ENCODE results near the gene PABPC1L. TPM values are rescaled to one million over a fixed set of nuclear protein-coding genes. Genes with fewer than 3 reads are reported as not detected.

Gene PABPC1L
- polyA plus RNA-seq, 2 of the 4 experiments (the other 2 are of a cell fraction) = 37.1 to 73.1 TPM

DNA sequence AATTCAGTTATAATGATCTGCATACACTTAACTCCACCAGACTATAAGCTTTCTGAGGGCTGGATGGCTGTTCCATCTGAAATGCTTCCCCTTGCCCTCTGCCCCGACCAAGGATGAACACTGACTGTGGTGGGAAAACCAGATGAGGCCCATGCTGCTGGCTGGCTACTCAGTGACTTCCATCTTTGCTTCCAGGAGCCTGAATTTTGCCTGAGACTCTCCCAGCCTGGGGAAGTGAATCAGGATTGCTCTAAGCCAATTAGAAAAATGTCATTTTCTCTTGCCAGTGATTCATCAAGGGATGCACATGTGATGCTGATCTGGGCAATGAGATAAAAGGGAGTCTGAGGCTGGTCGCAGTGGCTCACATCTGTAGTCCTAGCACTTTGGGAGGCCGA is 52.0 kb downstream of the PABPC1L start:
- H3K4me2 ChIP-seq = 0 out of 3 replicates have a peak overlapping the region, but pooled peaks have one; percentile 88
- no peak for FAIRE-seq
- no peak for TF ChIP-seq TP53 (CRISPR knock-in tag; IDR thresholded peaks at IDR 0.05)
- no peak for TF ChIP-seq ELK1 (IDR thresholded peaks at IDR 0.05; ENCODE audit: low read depth, low read length)
- TF ChIP-seq TFCP2L1 (CRISPR knock-in tag; IDR thresholded peaks at IDR 0.05) = no peak
- no peak for TF ChIP-seq CTCF (IDR thresholded peaks at IDR 0.05)
- no peak for TF ChIP-seq EP300 (IDR thresholded peaks at IDR 0.05)
- TF ChIP-seq NPAS2 (CRISPR knock-in tag; IDR thresholded peaks at IDR 0.05; ENCODE audit: borderline replicate concordance) = no peak
- no peak for TF ChIP-seq E2F6 (IDR thresholded peaks at IDR 0.05; ENCODE audit: borderline replicate concordance, low read depth)
- H3K4me1 ChIP-seq = peaks cover 37% of the 10 kb centered on the region
- H3K4me3 ChIP-seq = no peak overlapping the region
- POLR2A ChIA-PET = no interaction called here
- H3K27ac ChIP-seq = peak overlapping the region in 1 of 2 experiments; percentile 92; a peak in 3 of 6 replicates
- H3K9me3 ChIP-seq = no peaks in the 10 kb centered on the region
- DNase-seq (ENCODE audit: low read depth in 1 of 2, low spot score in 1 of 2) = no peak
- 87% methylated on average over 3 of the region's 3 CpGs for WGBS (ENCODE audit: missing lambda C conversion rate)
- CTCF ChIA-PET = interaction anchor here (1.3 kb wide), 1 partner anchor 9 kb away, joined by 5 read pairs; no protein-coding TSS in a partner anchor
- ATAC-seq = no peak

DNA sequence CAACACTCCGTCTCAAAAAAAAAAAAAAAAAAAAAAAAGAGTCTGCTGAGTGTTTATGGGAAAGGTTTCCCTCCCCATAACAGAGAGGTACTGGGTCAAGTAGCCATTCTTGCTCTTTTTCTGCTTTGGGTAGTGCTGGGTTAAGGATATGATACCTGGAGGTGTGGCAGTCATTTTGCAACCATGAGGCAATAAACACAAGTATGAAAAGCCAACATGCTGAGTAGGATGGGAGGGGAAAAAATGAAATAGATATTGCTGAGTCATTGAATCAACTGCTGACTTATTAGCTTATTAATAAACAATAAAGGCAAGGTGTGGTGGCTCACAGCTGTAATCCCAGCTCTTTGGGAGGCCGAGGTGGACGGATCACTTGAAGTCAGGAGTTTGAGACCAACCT is 52.6 kb downstream of the PABPC1L start:
- peak in 1 of 2 experiments; percentile 24 for DNase-seq (ENCODE audit: low read depth in 1 of 2, low spot score in 1 of 2)
- WGBS (ENCODE audit: missing lambda C conversion rate) = 85% methylated on average over 3 of the region's 3 CpGs

DNA sequence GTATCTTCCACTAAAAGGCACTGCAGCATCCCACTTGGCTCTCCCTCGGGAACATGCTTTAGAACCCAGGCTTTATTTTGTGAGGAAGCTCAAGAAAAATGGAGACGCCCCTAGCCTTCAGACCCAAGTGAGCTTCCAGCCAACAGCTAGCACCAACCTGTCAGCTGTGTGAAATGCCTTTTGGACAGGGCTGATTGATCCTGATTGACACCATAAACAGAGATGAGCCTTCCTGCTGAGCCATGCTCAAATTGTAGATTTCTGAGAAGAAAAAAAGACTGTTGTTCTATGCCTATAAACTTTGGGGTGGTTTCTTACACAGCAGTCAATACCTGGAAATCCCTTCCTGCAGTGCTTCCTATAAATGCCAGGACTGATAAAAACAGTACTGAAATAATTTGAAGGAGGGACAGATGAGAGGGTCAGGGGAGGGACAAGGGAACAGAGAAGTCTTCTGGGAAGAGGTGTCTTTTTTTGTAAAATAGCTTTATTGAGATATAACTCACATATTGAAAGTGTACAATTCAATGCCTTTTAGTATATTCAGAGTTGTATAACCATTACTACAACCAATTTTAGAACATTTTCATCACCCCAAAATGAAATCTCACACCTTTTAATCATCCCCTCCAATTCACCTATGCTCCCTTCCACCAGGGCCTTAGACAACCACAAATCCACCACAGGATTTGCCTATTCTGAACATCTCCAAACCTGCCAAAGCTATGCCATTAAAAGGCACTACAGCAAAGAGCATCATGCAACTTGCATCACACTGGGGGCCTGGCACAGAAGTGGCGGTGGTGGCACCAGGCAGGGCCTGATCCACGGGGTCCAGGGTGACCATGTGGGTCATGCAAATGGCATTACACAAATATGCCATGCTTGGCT is 53.7 kb downstream of the PABPC1L start:
- no peaks in the 10 kb centered on the region for H3K9me3 ChIP-seq
- peak overlapping the region in 1 of 2 experiments; percentile 92; a peak in 4 of 6 replicates for H3K27ac ChIP-seq
- ATAC-seq = no peak
- 85% methylated on average over 4 of the region's 4 CpGs for WGBS (ENCODE audit: missing lambda C conversion rate)
- CTCF ChIA-PET = interaction anchor here (0.6 to 4.4 kb wide), 7 partner anchors 10 to 330 kb away, joined by 3 to 25 read pairs (median 4); no protein-coding TSS in a partner anchor
- H3K4me3 ChIP-seq = no peak overlapping the region
- H3K4me2 ChIP-seq = no peak overlapping the region
- peaks cover 47% of the 10 kb centered on the region for H3K4me1 ChIP-seq
- no peak for DNase-seq (ENCODE audit: low read depth in 1 of 2, low spot score in 1 of 2)
- FAIRE-seq = no peak
- POLR2A ChIA-PET = no interaction called here
- no peak for TF ChIP-seq SMC3 (IDR thresholded peaks at IDR 0.05)
- TF ChIP-seq NR3C1 (IDR thresholded peaks at IDR 0.05) = no peak
- TF ChIP-seq FOXS1 (CRISPR knock-in tag; IDR thresholded peaks at IDR 0.05) = no peak
- no peak for TF ChIP-seq BCL3 (IDR thresholded peaks at IDR 0.05)
- TF ChIP-seq POLR2A (IDR thresholded peaks at IDR 0.05; ENCODE audit: low read length) = no peak
- TF ChIP-seq E2F6 (IDR thresholded peaks at IDR 0.05; ENCODE audit: borderline replicate concordance, low read depth) = no peak
- no peak for TF ChIP-seq CHD4 (IDR thresholded peaks at IDR 0.05; ENCODE audit: borderline replicate concordance)
- no peak for TF ChIP-seq MAZ (IDR thresholded peaks at IDR 0.05; ENCODE audit: borderline replicate concordance, low read depth, low read length)
- no peak for TF ChIP-seq RARB (CRISPR knock-in tag; IDR thresholded peaks at IDR 0.05)
- TF ChIP-seq NFE2L2 (conservative IDR thresholded peaks at IDR 0.05; ENCODE audit: low read length) = no peak
- no peak for TF ChIP-seq GATA3 (IDR thresholded peaks at IDR 0.05; ENCODE audit: borderline replicate concordance)
- no peak for TF ChIP-seq HMGXB4 (CRISPR knock-in tag; IDR thresholded peaks at IDR 0.05; ENCODE audit: borderline replicate concordance)
- no peak for TF ChIP-seq ZFP36 (IDR thresholded peaks at IDR 0.05; ENCODE audit: borderline replicate concordance, partially characterized antibody)
- no peak for TF ChIP-seq ZSCAN20 (CRISPR knock-in tag; IDR thresholded peaks at IDR 0.05)

More for the DNA sequence above, 52.6 kb downstream of the PABPC1L start:
- ChIA-PET CTCF (interaction anchor here (1.3 to 1.6 kb wide), 2 partner anchors 22 to 52 kb away, joined by 3 to 5 read pairs; no protein-coding TSS in a partner anchor), POLR2A (no interaction called here)
- ATAC-seq (no peak), FAIRE-seq (no peak)
- Histone ChIP-seq H3K27ac (peak overlapping the region; percentile 20 to 92; a peak in 4 of 6 replicates), H3K4me2 (no peak overlapping the region), H3K9me3 (no peaks in the 10 kb centered on the region), H3K4me3 (no peak overlapping the region), H3K4me1 (peaks cover 41% of the 10 kb centered on the region)
- TF ChIP-seq CEBPB (IDR thresholded peaks at IDR 0.05) = 0 out of 4 replicates have a peak, but pooled peaks of 1 of the 2 experiments have one; percentile 34
- no peak for TF ChIP-seq TP53 (CRISPR knock-in tag; IDR thresholded peaks at IDR 0.05)
- TF ChIP-seq E2F6 (IDR thresholded peaks at IDR 0.05; ENCODE audit: borderline replicate concordance, low read depth) = no peak
- TF ChIP-seq NFE2L2 (conservative IDR thresholded peaks at IDR 0.05; ENCODE audit: low read length) = peak; percentile 96
- peak; percentile 99 for TF ChIP-seq MAFK (IDR thresholded peaks at IDR 0.05; ENCODE audit: partially characterized antibody)

Measured in A549 (cell line).